Ramos (cell line): ENCODE results near the gene PAK4.

Source experiments
- in situ Hi-C: fragments of 300-500 bp; cut with MboI; formaldehyde crosslinking; loops from one replicate; pipeline ENCODE4 v1.14.3; 2022; ENCODE audit warnings: low sequenced_read_pairs; ENCODE audit not compliant: unreplicated experiment

Gene PAK4

GRCh38 chr19:39219108-39219507, 93.5 kb downstream of the PAK4 start:
- in situ Hi-C loops = loop anchor here (10.0 to 25.0 kb wide), 2 partner anchors 106 to 318 kb away; partner anchors contain the start of genes EID2, EID2B and LRFN1

GRCh38 chr19:39223703-39224279, 98.2 kb downstream of the PAK4 start:
- in situ Hi-C loops = loop anchor here (25.0 kb wide), 1 partner anchor 314 kb away; the partner anchor contains the start of genes EID2 and EID2B

- in situ Hi-C loops = loop anchor here (25.0 kb wide), 1 partner anchor 312 kb away; the partner anchor contains the start of genes EID2 and EID2B
These were observed 99.3 kb downstream of the PAK4 start for GRCh38 chr19:39224910-39225309.
